Suprapubic skin (tissue), 3 donors: ENCODE measurements around the gene CREG2.

ENCODE experiments used
- POLR2AphosphoS5 ChIP-seq, 3 donors: sonication (generic); formaldehyde crosslinking; IDR thresholded peaks; one replicate each; pipeline ENCODE4 v1.6.1; 2017; ENCODE audit warnings: antibody characterized with exemption in 3 of 3
- TF ChIP-seq, protein P1 (sequence below), 2 donors: fragments of 200-600 bp in 1 of 2; fragments of 450-650 bp in 1 of 2; sonication (generic) in 1 of 2; IDR thresholded peaks; one replicate each; pipeline ENCODE4 v1.5.1; 2016 to 2019; ENCODE audit warnings: antibody characterized with exemption in 2 of 2, mild to moderate bottlenecking in 1 of 2, moderate library complexity in 1 of 2

DNA sequence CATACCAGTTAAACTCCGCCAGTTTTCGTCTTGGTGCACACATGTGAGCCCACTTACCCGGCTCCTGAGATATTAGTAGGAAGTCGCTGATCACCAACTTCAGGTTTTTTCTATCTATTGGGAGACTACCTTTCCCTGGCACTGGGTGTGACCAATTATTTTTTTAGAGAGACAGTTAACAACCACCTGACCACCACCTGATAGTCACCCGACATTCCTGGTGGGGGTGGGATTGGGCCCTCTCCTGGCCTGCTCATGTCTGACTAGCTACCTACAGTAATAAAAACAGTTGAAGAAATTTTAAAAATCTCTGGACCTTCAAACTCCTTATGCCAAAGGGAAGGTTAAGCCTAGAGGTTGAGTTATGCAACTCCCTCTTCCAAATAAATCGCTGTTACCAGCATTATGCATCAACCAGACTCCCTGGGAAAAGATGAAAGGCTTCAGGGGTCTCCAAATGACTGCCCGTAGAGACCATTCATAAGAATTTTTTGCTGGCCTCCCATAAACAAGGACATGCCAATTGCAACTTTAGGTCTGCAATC lies 27.8 kb downstream of the CREG2 start:
- TF ChIP-seq, protein P1, sequence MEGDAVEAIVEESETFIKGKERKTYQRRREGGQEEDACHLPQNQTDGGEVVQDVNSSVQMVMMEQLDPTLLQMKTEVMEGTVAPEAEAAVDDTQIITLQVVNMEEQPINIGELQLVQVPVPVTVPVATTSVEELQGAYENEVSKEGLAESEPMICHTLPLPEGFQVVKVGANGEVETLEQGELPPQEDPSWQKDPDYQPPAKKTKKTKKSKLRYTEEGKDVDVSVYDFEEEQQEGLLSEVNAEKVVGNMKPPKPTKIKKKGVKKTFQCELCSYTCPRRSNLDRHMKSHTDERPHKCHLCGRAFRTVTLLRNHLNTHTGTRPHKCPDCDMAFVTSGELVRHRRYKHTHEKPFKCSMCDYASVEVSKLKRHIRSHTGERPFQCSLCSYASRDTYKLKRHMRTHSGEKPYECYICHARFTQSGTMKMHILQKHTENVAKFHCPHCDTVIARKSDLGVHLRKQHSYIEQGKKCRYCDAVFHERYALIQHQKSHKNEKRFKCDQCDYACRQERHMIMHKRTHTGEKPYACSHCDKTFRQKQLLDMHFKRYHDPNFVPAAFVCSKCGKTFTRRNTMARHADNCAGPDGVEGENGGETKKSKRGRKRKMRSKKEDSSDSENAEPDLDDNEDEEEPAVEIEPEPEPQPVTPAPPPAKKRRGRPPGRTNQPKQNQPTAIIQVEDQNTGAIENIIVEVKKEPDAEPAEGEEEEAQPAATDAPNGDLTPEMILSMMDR (IDR thresholded peaks at IDR 0.05) = no peak
- no peak for TF ChIP-seq POLR2AphosphoS5 (IDR thresholded peaks at IDR 0.05)
